Measurements from ENCODE around the gene SCG5. TPM values are rescaled to one million over a fixed set of nuclear protein-coding genes. Genes with fewer than 3 reads are reported as not detected.
A peak's percentile ranks its signal among the peaks of the same experiment; 100 is the strongest.

The SCG5 gene
- total RNA-seq, 1 experiment from 2014 or later = 1.3 TPM

DNA sequence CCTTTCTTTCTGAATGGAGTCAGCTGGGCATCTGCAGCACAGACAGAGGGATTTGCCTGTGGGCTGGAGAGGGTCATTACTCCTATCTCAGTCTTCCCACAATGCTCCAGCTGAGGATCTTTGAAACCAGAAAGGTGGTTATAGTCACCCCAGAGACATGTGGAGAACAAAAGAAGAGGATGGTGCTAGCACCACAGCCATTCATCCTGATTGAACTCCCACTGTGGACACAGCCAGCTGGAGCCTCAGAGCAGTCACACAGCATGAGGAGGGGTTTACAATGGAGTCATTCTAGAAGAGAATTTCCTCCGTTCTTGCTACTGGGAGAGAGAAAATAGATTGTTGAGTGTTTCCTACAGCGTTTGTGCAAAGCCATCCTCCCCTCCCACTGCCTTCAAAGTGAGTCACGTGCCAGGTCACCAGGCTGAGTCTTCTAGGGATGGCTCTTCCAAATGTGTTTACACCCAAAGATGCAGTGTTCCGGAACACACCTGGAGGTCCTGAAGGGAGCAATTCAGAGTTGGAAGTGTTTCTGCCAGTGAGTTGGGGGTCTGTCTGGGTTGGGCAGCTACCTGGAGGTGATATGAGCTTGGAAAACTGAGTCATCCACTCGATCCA lies 57.4 kb downstream of the SCG5 start:
- no peak overlapping the region for H3K4me3 ChIP-seq (ENCODE audit: low read length)
- no peaks in the 10 kb centered on the region for H4K20me1 ChIP-seq (ENCODE audit: low read length)
- H3K36me3 ChIP-seq (ENCODE audit: low read depth, low read length) = no peaks in the 10 kb centered on the region
- H3K4me1 ChIP-seq (ENCODE audit: insufficient read depth, low read length) = peaks cover 24% of the 10 kb centered on the region
- ChIA-PET CTCF (no interaction called here), POLR2A (ENCODE audit: unreplicated experiment) (no interaction called here)
- no peaks in the 10 kb centered on the region for H3K79me2 ChIP-seq (ENCODE audit: low read length)
- ATAC-seq (no peak), DNase-seq (no peak)
- no peak overlapping the region for H2AFZ ChIP-seq (ENCODE audit: low read length)
- no peak overlapping the region for H3K9ac ChIP-seq (ENCODE audit: low read length)
- H3K4me2 ChIP-seq (ENCODE audit: low read length) = no peak overlapping the region
- no peak for TF ChIP-seq EZH2 (IDR thresholded peaks at IDR 0.05; ENCODE audit: low read length, unreplicated experiment)
- TF ChIP-seq EZH2phosphoT487 (IDR thresholded peaks at IDR 0.05; ENCODE audit: borderline replicate concordance, low read length) = no peak
- TF ChIP-seq, protein P1, sequence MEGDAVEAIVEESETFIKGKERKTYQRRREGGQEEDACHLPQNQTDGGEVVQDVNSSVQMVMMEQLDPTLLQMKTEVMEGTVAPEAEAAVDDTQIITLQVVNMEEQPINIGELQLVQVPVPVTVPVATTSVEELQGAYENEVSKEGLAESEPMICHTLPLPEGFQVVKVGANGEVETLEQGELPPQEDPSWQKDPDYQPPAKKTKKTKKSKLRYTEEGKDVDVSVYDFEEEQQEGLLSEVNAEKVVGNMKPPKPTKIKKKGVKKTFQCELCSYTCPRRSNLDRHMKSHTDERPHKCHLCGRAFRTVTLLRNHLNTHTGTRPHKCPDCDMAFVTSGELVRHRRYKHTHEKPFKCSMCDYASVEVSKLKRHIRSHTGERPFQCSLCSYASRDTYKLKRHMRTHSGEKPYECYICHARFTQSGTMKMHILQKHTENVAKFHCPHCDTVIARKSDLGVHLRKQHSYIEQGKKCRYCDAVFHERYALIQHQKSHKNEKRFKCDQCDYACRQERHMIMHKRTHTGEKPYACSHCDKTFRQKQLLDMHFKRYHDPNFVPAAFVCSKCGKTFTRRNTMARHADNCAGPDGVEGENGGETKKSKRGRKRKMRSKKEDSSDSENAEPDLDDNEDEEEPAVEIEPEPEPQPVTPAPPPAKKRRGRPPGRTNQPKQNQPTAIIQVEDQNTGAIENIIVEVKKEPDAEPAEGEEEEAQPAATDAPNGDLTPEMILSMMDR (conservative IDR thresholded peaks at IDR 0.05; ENCODE audit: low read depth, low read length) = no peak
- no peak overlapping the region for H3K27ac ChIP-seq (ENCODE audit: low read length)
- H3K9me3 ChIP-seq (ENCODE audit: low read length) = no peaks in the 10 kb centered on the region
- H3K27me3 ChIP-seq (ENCODE audit: low read length) = no peaks in the 10 kb centered on the region
- BruUV-seq (replicated peaks) = no TSS peak
- no peaks in the 10 kb centered on the region for H3F3A ChIP-seq (ENCODE audit: low read length, unreplicated experiment)
- H3K9me2 ChIP-seq (replicated peaks; ENCODE audit: low read length) = no peaks in the 10 kb centered on the region
- intact Hi-C loops (cut with micrococcal nuclease) = no loop called here

DNA sequence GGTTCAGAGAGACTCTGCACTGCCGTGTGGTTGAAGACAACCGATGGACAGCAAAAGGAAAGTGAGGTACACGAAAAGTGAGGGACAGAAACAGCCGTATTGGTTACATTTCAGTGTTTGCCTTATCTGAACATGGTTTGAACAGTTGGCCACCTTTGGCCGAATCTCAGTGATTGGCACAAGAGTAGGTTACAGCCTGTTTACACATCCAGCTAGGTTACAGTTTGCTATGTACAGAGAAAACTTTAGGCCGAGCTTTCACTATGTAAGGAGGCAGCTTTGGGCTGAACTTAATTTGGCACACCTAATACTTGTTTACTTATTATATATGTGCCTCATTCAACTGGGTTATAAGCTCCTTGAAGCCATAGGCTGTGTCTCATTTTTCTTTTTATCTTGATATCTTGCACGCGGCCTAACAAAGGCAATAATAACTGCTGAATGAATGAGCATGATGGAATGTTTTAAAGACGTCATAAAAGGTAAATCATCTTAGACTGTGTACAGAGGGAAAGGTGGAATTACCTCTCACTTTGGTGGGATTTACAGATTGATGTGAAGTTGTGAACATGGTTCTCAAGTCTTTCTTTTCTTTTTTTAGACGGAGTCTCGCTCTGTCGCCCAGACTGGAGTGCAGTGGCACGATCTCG lies 59.1 kb downstream of the SCG5 start:
- no TSS peak for BruUV-seq (replicated peaks)
- H3K27me3 ChIP-seq (ENCODE audit: low read length) = no peaks in the 10 kb centered on the region
- POLR2A ChIA-PET (ENCODE audit: unreplicated experiment) = no interaction called here

More for the DNA sequence above, 59.1 kb downstream of the SCG5 start:
- Histone ChIP-seq H3K27ac (ENCODE audit: low read length) (peak overlapping the region; percentile 80), H3K79me2 (ENCODE audit: low read length) (no peaks in the 10 kb centered on the region), H3K4me3 (ENCODE audit: low read length) (no peak overlapping the region), H2AFZ (ENCODE audit: low read length) (no peak overlapping the region), H3K9me3 (ENCODE audit: low read length) (no peaks in the 10 kb centered on the region), H3K36me3 (ENCODE audit: low read depth, low read length) (no peaks in the 10 kb centered on the region), H4K20me1 (ENCODE audit: low read length) (no peaks in the 10 kb centered on the region), H3K4me2 (ENCODE audit: low read length) (no peak overlapping the region; the same call in 1 of the 2 replicates), H3F3A (ENCODE audit: low read length, unreplicated experiment) (no peaks in the 10 kb centered on the region), H3K9me2 (replicated peaks; ENCODE audit: low read length) (no peaks in the 10 kb centered on the region), H3K9ac (ENCODE audit: low read length) (peak overlapping the region; percentile 47), H3K4me1 (ENCODE audit: insufficient read depth, low read length) (peaks cover 34% of the 10 kb centered on the region)
- DNase-seq (peak; percentile 69), ATAC-seq (peak; percentile 27)
- TF ChIP-seq, protein P1 (conservative IDR thresholded peaks at IDR 0.05; ENCODE audit: low read depth, low read length) = no peak
- TF ChIP-seq EZH2phosphoT487 (IDR thresholded peaks at IDR 0.05; ENCODE audit: borderline replicate concordance, low read length) = no peak
- no peak for TF ChIP-seq EZH2 (IDR thresholded peaks at IDR 0.05; ENCODE audit: low read length, unreplicated experiment)
- CTCF ChIA-PET = no interaction called here
- intact Hi-C loops (cut with micrococcal nuclease) = no loop called here

All from PC-3 (cell line).